MM.1S (cell line): ENCODE data around the gene CCDC180.

ENCODE experiments used
- CTCF ChIP-seq: fragments of 300-600 bp; sonication (generic); IDR thresholded peaks from 2 replicates; pipeline ENCODE4 v1.5.1; 2016; ENCODE audit warnings: antibody characterized with exemption, low read length, mixed read lengths
- EZH2 ChIP-seq: fragments of 300-600 bp; sonication (generic); optimal IDR thresholded peaks from 2 replicates; pipeline ENCODE3; 2017; ENCODE audit warnings: low read depth, mild to moderate bottlenecking, antibody characterized with exemption, low read length, mixed read lengths

GRCh38 chr9:97292200-97292599 is 15.3 kb upstream of the CCDC180 start:
- TF ChIP-seq CTCF (no peak), EZH2 (no peak)
